Muscle of arm (tissue), 12 donors: ENCODE results near the gene TMEM269. TPM values are rescaled to one million over a fixed set of nuclear protein-coding genes. Genes with fewer than 3 reads are reported as not detected.
"Not testable (repeated sequence)": the region's sequence is repeated elsewhere in the genome, so short reads cannot be mapped to it uniquely, and the experiment has no call there.

Source experiments
- DNase-seq: peaks from one replicate; pipeline ENCODE4 v3.0.0-alpha.2; 2013
- polyA plus RNA-seq, 12 donors: library from polyadenylated mRNA; unstranded; fragments of 120-200 nt; gene quantifications; one replicate each; pipeline ENCODE4 v1.2.1, GENCODE V29; 2013; ENCODE audit not compliant: insufficient read length in 12 of 12

TMEM269 gene
- polyA plus RNA-seq, 12 donors: 0.41 to 1.2 (median 0.79) TPM; not detected in 2

DNA sequence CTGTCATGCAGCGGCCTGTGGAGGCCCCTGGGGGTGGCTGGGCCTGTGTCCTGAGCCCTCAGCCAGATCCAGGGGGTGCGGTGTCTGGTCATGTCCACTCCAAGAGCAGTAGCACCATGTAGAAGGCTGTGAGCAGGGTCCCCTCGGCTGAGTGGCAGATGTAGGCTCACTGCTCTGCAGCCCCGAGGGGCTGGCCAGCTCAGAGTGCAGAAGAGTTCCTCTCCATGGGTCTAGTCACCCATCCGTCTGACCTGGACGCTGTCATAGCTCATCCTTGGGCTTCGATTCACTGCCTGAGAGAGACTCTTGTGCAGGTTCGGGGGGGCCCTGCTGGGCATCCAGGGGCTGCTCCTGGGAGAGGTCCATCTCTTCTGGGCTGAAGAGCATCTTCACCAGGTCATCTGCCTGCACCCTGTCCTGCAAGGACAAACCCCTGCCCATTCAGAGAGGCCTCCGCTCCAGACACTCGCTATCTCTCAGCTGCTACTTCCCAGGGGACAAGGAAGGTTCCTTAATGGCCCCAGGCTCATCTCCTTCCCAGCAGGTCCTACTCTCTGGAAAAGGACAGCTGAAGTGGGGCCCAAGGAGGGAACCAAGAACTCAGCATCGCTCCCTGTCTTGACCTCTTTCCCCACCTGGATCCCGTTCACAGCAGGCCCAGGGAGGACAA is 38.2 kb upstream of the TMEM269 start:
- no peak for DNase-seq

DNA sequence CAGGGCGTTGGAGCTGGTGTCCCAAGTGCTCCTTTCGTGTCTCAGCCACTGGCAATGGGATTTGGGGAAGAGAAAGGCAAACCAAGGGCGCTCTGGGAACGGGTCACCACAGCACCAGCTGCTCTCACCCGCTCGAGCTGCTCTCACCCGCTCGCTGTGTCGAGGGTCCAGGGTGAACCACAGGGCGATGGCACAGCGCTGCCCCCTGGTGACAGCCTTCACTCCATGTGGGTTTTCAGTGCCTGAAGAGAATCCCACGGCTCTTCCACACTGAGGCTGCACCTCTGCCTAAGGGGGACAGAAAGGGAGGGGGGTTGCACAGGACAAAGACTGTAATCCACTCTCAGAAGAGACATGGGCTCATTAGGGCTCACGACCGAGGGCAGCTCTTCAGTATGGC is 37.7 kb upstream of the TMEM269 start:
- DNase-seq: no peak

DNA sequence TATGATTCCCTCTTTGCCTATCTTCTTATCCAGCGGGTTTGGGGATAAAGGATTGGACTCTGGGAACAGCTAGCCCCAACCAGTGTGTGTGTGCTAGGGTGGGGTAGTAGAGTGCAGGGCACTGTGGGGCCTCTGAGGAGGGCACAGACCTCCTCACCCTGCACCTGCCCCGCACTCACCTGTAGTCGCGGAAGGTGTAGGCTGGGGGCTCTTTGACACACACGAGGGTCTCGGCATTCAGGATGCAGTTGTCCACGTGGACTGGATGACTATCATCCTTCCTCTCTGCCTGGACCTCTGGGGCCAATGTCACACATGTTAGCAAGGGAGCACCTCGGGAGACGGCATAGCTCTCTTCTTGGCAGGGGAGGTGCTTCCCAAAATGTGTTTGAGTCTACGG is 36.8 kb upstream of the TMEM269 start:
- DNase-seq: no peak

DNA sequence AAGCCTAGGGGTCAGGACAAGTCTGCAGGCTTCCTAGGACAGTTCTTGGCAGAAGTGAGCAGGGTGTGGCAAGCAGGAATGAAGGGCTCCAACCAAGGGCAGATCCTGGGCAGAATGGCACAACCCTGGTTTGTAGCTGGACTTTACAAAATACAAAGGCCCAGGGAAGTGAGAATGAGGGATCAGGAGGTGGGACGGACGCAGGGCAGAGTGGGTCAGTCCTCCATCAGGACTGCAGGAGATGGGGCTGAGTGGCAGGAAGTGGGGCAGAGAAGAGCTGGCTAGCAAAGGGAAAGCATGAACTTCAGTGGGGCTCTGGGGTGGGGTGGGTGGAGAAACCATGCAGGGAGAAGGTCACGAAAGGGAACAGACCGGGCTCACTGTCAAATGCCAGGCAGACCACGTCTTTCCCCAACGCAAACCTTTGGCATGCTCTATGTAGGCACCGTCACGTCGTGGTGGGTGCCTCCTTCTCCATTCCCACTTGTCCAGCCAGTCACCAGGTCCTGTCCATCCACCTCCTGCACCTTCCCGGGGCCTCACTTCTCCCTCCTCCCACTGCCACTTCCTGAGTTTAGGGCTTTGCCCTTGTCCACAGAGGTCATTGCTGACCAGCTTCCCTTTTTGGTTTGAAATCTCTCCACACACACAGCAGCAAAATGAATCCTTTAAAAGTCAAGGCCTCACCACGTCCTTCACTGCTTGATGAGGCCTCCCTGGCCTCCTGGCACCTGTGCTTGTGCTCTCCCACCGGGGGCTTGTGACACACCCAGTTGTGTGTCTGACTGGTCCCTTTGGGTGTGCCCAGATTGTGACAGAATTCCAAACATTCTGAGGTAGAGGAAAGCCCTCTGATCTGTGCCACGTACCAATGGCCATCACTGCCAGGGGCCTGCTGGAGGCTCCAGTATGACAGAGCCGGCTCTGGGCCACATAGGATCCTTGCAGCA is 36.1 kb upstream of the TMEM269 start:
- DNase-seq: no peak

DNA sequence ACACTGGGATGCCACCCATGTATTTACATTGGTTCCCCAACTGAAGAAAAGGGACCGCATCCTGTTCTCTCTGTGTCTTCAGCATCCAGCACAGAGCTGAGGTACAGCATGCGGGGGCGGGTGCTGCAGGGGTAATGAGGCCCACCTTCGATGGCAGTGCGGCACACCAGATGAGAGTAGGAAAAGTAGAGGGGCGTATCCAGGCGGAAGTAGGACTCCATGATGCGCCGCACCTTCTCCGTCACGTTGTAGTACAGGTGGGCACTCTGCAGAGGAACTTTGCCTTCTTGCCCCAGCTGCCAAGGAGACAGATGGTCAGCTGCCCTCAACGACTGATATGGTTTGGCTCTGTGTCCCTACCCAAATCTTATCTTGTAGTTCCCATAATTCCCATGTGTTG is 34.8 kb upstream of the TMEM269 start:
- DNase-seq: no peak

DNA sequence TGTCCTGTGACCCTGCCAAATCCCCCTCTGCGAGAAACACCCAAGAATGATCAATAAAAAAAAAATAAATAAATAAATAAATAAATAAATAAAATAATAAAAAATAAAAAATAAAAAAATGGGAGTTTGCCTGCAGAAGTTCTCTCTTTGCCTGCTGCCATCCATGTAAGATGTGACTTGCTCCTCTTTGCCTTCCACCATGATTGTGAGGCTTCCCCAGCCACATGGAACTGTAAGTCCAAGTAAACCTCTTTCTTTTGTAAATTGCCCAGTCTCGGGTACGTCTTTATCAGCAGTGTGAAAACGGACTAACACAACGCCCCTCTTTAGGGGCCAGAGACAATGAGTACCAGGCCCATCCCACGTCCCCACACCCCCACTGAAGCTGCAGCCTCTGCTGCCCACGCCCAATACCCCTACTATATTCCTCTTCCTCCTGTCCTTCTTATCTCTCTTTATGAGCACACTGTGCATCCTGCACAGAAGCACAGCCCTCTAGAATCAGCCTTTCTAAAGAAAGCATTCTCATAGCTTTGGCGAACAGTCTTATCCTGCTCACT is 33.2 kb upstream of the TMEM269 start:
- DNase-seq: not testable (repeated sequence)

DNA sequence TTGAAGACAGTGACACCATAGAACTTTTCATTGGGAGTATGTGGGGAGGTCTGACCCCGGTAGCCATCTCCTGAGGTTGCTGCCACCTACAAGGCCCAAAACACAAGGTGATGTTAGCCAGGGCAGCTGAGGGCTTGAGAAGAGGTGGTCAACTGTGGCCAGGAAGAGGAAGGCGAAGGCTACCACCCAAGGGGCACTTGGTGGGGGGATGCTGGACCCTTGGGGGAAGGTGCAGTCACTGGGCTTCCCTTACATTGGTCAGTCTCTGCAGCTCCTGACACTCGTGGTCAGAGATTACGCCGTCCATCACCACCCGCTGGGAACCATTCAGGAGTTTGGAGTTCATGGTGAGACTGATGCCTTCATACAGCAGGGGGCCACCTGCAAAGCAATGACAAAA is 32.5 kb upstream of the TMEM269 start:
- no peak for DNase-seq

DNA sequence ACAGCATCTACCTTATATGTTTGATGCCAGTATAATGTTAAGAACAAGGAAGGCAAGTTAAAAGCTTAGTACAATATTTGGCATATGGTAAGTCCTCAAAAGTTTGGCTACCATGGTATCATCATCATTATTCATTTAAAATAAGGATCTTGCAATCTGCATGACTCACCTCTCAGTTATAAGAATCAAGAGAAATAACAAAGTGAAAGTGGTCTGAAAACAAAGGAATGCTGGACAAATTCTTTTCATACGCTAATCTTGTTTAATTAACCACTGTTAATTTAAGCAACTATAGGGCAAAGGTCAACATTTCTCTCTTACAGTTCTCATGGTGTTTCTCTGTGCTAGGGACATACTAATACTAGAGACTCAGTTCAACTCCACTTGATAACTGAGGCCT is 31.7 kb upstream of the TMEM269 start:
- DNase-seq: no peak

DNA sequence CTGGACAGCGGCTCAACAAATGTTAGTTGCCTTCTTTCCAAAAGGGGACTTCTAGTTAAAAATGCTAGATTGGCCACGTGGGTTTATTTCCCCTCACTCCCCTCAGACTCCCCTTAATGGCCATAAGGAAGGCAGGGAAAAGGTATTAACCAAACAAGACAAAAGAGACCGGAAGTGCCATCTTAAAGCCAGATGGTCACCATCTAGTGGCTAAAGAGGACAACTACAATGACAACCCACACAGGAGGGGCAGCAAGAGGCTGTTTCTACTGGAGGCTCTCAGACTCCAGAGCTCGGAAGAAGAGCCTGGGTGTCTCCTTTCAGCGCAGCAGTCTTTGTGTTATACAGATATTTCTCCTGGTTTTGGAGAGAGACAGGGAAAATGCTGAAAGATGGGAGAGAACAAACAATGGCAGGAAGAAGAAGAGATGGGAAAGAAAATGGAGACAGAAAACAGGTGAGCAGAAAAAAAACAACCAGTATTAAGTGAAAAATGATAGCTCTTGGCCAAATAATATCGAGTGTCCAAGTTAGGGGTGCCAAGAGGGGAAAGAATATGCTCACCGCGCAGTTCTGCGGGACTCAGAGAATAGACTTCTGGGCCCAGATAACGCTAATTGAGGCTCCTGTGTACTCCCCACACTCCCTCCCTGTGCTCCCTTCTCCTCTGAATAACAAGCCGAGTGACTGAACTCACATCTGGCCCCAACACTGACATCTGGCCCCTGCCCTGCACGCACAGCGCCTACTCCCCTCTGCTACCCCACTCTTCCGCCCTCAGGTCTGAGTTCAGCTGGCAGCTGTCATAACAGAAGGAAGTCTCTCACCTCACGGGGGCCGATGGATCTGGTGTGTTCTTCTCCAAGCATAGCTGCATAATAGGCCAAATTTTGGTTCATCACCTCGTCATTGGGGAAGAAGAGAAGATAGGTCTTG is 27.6 kb upstream of the TMEM269 start:
- DNase-seq: no peak

DNA sequence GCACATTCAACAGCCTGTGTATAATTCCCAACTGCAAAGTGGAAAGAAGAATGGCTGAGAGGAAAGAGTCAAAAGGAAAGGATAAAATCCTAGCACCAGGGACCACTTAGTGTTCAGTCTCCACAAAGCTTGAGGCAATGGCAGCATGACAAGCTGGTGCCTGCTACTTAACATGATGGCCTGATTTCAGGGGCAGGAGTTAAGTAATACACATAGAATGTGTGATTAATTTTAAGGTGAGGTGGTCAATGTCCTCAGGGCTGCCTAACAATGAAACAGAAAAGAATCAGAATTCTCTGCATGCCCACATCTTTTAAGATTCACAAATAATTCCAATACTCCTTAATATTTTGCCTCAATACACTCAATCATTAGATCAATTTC is 26.9 kb upstream of the TMEM269 start:
- no peak for DNase-seq

DNA sequence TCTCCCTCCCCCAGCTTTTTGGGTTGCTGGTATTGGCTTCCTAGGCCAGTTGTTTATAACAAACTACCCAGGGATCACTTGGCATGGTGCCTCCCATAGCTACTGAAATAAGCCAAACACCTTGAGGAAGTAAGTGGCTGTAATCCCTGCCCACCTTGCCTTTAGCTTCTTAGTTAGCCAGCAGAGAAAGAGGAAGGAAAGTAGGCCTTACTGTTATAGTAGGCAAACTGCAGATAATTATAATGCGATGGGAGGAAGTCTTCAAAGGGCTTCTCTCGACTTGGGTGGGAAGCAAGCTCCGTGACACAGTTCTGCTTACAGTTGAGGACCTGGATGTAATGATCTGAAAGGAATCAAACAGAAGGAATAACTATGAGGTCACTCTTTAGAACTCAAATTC is 26.1 kb upstream of the TMEM269 start:
- no peak for DNase-seq

DNA sequence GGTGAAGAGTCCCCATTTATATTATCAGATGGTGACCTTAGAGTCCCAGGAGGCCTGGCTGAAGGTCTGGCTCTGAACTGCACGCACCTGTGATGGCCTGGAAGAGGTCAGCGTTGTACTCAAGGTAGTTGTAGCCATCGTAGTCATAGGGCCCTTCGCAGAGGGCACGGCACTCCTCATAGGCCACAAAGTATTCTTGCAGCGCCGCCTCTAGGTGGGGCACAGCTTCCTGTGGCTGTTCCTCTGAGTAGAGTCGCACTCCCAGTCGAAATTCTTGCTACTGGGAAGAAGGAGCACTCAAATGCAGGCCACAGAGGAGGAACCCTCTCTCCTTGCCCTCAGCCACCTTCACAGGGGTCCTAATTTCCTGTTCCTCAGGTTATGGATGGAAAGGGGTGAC is 25.7 kb upstream of the TMEM269 start:
- DNase-seq: no peak

DNA sequence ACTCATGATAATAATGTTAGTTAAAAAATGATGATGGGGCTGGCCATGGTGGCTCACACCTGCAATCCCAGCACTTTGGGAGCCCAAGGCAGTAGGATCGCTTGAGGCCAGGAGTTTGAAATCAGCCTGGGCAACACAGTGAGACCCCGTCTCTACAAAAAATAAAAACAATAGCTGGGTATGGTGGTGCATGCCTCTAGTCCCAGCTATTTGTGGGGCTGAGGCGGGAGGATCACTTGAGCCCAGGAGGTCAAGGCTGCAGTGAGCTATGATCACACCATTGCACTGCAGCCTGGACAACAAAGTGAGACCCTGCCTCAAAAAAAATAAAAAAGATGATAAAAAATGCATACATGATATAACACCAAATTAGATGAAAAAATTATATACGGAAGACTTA is 23.2 kb upstream of the TMEM269 start:
- no peak for DNase-seq

DNA sequence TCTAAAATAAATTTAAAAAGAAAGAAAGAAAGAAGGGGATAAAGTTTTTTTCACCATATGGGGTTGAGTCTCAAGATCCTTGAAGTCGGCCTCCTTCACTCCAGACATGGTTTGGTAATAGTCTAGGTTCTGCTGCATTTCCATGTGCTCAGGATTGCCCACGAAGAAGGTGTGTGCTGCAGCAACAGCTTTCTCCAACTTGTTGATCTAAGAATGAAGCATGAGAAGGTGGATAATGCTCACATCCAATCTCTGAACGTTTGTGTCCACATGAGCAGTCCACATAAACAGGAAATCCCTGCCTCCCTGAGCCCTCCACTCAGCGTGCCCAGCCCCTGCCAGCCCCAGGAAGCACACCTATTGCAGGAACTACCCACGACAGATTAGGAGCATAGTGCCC is 22.5 kb upstream of the TMEM269 start:
- no peak for DNase-seq

DNA sequence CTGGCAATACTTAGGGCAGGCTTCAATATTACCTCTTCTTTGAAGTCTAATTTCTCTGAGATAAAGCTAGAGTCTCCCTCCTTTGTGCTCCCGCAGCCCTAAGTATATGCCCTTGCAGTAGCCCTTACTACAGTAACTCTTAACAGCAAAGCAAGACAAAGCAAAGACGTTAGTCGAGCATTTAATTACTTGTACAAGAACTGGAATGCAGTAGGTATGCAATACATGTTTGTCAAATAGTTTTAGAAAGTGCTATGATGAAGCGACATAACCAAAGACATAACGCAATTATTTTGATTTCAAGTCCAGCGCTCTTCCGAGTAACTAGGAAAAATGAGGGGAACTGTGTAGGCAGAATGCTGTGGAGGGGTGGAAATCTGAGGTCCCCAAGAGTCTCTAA is 19.5 kb upstream of the TMEM269 start:
- DNase-seq: no peak

DNA sequence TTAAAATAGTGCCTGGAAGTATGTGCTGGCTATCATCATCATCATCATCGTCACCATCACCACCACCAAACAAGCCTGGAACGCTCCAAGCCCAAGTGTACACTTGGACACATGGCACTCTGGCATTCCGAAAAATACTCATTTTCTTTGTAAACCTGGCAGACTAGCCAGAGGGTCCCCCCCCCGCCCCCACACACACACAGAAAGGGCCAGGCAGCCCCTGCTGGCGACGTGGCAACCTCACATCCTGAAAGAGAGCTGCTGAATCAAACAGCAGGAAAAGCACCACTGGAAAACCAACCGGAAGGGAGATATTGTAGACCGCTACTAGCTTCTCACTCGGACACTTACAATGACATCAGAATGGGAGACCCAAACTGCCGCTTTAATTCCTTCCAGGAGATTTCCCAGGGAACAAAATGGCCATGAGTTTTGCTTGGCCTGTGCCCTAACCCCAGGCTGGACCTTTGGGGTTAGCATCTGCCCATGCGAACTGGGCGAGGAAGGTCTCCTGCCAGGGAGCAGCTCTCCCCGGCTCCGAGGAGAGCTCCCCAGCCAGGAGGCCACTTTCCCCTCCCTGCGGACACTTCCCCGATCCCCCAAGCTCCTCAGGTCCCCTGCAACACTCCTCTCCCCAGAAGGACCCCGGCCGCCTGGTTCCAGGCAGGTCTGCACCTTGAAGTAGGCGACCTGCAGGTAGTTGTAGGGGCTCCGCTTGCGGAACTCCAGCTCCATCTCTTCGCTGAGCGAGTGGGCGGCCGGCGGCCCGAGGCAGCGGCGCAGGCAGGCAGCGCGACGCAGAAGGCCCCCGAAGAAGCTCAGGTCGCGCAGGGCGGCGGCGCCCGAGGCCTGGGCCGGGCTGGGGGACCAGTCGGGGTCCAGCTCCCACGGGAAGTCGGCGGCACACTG is 18.7 kb upstream of the TMEM269 start:
- peak; percentile 64 for DNase-seq

DNA sequence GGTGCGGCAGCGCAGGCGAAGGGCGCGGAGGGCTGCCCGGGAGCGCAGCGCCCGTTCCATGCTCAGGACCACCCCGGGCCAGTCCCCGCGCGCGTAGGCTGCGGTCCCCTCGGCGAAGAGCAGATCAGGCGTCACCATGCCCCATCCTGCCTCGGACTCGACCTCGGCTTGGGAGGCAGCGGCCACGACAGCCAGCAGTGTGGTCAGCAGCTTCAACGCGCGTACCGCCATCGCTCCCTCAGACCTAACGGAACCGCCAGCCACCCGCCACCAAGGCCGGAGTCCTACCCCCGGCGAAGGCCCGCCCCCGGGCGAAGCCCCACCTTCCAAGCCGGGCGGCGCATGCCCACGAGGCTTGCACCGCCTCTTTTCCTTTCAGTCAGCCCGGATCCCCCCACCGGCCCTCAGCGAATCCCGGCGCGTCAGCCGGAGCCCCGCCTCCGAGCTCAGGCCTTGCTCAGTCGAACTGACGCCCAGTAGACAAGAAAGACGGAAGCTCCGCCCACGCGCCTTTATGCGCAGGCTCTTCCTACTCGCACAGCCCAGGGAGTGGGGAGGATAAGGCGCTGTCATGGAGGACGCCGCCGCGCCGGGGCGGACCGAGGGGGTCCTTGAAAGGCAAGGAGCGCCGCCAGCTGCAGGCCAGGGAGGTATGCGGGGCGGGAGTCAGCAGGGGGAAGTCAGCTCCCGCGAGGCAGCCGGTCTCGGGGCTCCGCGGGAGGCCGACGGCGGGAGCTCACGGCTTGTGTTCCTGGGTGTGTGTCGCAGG is 17.9 kb upstream of the TMEM269 start, which contains the start of the genes C1orf50 and P3H1:
C1orf50 (plus strand) TSS at position 509 of the 769 bp plus-strand sequence; CDS start at position 572, 63 bp downstream.
P3H1 (minus strand) TSS at position 288 of the 769 bp plus-strand sequence; CDS start at position 231, 57 bp downstream.
- peak; percentile 100 for DNase-seq

DNA sequence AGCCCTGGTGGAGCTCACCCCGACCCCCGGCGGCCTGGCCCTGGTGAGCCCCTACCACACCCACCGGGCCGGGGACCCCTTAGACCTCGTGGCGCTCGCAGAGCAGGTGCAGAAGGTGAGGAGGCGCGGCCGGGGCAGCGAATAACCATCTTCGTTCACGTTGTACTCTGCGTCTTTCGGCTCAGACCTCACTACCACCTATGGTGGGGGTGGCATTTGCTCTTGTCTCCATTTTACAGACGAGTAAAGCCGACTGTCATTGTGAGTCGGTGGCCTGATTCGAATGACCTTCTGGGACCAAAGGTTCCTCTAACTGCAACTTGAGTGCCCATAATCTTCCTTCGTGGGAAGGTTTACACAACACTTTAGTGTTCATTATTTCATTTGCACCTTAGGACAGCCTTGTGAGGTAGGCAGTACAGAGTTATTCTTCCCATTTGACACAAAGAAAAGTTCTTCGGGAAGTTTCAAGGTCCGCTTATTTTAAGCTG is 17.2 kb upstream of the TMEM269 start:
- DNase-seq: peak; percentile 35

DNA sequence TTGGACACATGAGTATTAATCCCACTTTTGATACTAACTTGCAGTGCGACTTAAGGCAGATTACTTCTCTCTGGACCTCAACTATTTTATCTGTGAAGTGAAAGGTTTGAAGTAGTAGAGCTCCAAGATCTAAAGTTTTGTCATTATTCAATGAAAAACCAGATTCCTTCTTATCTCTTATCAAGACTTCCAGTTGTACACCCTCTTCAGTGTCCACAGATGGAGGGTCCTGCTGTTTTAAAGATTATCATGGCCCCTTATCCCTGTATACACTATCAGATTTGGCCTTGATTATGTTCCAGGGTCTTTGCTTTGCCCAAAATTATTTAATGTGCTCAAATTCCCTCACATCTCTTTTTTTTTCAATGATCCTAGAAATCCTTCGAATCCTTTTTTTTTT is 16.6 kb upstream of the TMEM269 start:
- no peak for DNase-seq
